ENCODE results near the gene SSBP4.

SSBP4 gene

GRCh38 chr19:18464646-18465045 lies 45.4 kb downstream of the SSBP4 start:
- in situ Hi-C loops (cut with HindIII; ENCODE audit: low sequenced_read_pairs): no loop called here

GRCh38 chr19:18465214-18465963 lies 46.2 kb downstream of the SSBP4 start:
- in situ Hi-C loops (cut with HindIII; ENCODE audit: low sequenced_read_pairs): no loop called here

- in situ Hi-C loops (cut with HindIII; ENCODE audit: low sequenced_read_pairs): no loop called here
Measured at GRCh38 chr19:18465964-18466339, 46.8 kb downstream of the SSBP4 start.

- in situ Hi-C loops (cut with HindIII; ENCODE audit: low sequenced_read_pairs): no loop called here
Measured at GRCh38 chr19:18466354-18466753, 47.2 kb downstream of the SSBP4 start.

GRCh38 chr19:18467978-18468377 lies 48.8 kb downstream of the SSBP4 start:
- in situ Hi-C loops (cut with HindIII; ENCODE audit: low sequenced_read_pairs): no loop called here

GRCh38 chr19:18468517-18468916 lies 49.3 kb downstream of the SSBP4 start:
- in situ Hi-C loops (cut with HindIII; ENCODE audit: low sequenced_read_pairs): no loop called here

- in situ Hi-C loops (cut with HindIII; ENCODE audit: low sequenced_read_pairs): no loop called here
Measured at GRCh38 chr19:18469069-18469846, 50.1 kb downstream of the SSBP4 start.

- in situ Hi-C loops (cut with HindIII; ENCODE audit: low sequenced_read_pairs): no loop called here
Measured at GRCh38 chr19:18470787-18471186, 51.6 kb downstream of the SSBP4 start.

GRCh38 chr19:18473003-18473705 lies 54.0 kb downstream of the SSBP4 start:
- in situ Hi-C loops (cut with HindIII; ENCODE audit: low sequenced_read_pairs): no loop called here

- in situ Hi-C loops (cut with HindIII; ENCODE audit: low sequenced_read_pairs): no loop called here
Measured at GRCh38 chr19:18473706-18474087, 54.5 kb downstream of the SSBP4 start.

- in situ Hi-C loops (cut with HindIII; ENCODE audit: low sequenced_read_pairs): no loop called here
Measured at GRCh38 chr19:18474366-18474887, 55.2 kb downstream of the SSBP4 start.

- in situ Hi-C loops (cut with HindIII; ENCODE audit: low sequenced_read_pairs): no loop called here
Measured at GRCh38 chr19:18475004-18475453, 55.8 kb downstream of the SSBP4 start.

GRCh38 chr19:18475762-18476331 lies 56.6 kb downstream of the SSBP4 start:
- in situ Hi-C loops (cut with HindIII; ENCODE audit: low sequenced_read_pairs): no loop called here

GRCh38 chr19:18476507-18477041 lies 57.4 kb downstream of the SSBP4 start:
- in situ Hi-C loops (cut with HindIII; ENCODE audit: low sequenced_read_pairs): no loop called here

- in situ Hi-C loops (cut with HindIII; ENCODE audit: low sequenced_read_pairs): no loop called here
Measured at GRCh38 chr19:18477042-18477779, 58.0 kb downstream of the SSBP4 start.

GRCh38 chr19:18477974-18478373 lies 58.8 kb downstream of the SSBP4 start:
- in situ Hi-C loops (cut with HindIII; ENCODE audit: low sequenced_read_pairs): no loop called here

- in situ Hi-C loops (cut with HindIII; ENCODE audit: low sequenced_read_pairs): no loop called here
Measured at GRCh38 chr19:18478545-18479311, 59.5 kb downstream of the SSBP4 start.

- in situ Hi-C loops (cut with HindIII; ENCODE audit: low sequenced_read_pairs): no loop called here
Measured at GRCh38 chr19:18480006-18480691, 61.0 kb downstream of the SSBP4 start.
